Measurements from ENCODE around the gene TMEM62. TPM values are rescaled to one million over a fixed set of nuclear protein-coding genes. Genes with fewer than 3 reads are reported as not detected.

TMEM62 gene
- total and polyA plus RNA-seq, 9 of the 15 experiments (the other 6 are each of a cell fraction or from before 2014, with no cell fraction given) = 4.4 to 16.6 (median 11.1) TPM

DNA sequence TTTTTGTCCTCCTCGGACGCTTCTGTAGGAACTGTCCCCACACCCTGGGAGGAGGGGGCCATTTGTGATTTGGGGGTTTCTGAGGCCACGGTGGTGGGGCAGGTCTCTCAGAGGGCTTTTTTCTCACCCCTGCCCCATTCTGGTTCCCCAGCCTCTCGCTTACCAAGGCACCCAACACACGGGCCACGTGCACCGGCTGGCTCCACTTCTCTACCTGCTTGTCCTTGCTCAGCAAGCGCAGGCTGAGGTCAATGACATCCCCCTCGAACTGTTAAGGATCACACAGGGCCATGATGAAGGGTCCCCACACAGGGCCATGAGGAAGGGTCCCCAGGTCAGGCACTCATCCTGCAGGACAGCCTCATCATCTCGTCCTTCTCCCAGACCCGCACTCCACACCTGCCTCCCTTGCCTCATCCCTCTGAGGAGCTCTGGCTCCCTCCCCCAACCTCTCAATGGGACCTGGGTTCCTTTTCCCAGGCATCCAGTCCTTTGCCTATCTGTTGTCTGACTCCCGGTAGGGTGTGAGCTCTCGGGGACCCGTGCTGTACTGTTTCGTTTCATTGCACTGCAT is 76.9 kb downstream of the TMEM62 start:
- 54% methylated on average over 15 of the region's 15 CpGs for WGBS (ENCODE audit: insufficient coverage, low coverage, missing lambda C conversion rate)
- intact Hi-C loops (cut with micrococcal nuclease) = no loop called here
- POLR2A ChIA-PET = interaction anchor here (1.1 kb wide), 1 partner anchor 10 kb away, joined by 4 read pairs; the partner anchor contains the start of gene EPB42
- H3K27me3 ChIP-seq (ENCODE audit: control insufficient read depth in 2 of 2, insufficient read depth in 2 of 2, low read length in 2 of 2) = peaks cover 0 to 8% of the 10 kb centered on the region in 2 experiments; a peak in 1 of 5 replicates
- BruUV-seq (replicated peaks) = no TSS peak
- H2AFZ ChIP-seq (ENCODE audit: low read depth, low read length) = peak overlapping the region; percentile 42
- ATAC-seq (no peak), DNase-seq (ENCODE audit: extremely low read depth in 1 of 4, low spot score in 3 of 4) (no peak), FAIRE-seq (peak; percentile 67)
- H3K9me1 ChIP-seq (ENCODE audit: control insufficient read depth, insufficient read depth, low read length) = no peaks in the 10 kb centered on the region
- no peaks in the 10 kb centered on the region for H3K36me3 ChIP-seq (ENCODE audit: control insufficient read depth, insufficient read depth, low read length)
- no peaks in the 10 kb centered on the region for H3K9me3 ChIP-seq (replicated peaks; ENCODE audit: control insufficient read depth, insufficient read depth, low read depth, low read length)
- no peaks in the 10 kb centered on the region for H4K20me1 ChIP-seq (replicated peaks; ENCODE audit: control insufficient read depth, insufficient read depth, low read length)
- peak overlapping the region in 1 of 2 experiments; percentile 32; a peak in 1 of 4 replicates for H3K9ac ChIP-seq (ENCODE audit: insufficient read depth in 1 of 2, low read depth in 2 of 2, low read length in 2 of 2)
- TF ChIP-seq ZNF561 (CRISPR knock-in tag; conservative IDR thresholded peaks at IDR 0.05) (no peak), ZNF76 (CRISPR knock-in tag; IDR thresholded peaks at IDR 0.05; ENCODE audit: borderline replicate concordance) (no peak), RBM25 (IDR thresholded peaks at IDR 0.05; ENCODE audit: low read depth, low read length, severe bottlenecking) (no peak), CGGBP1 (CRISPR knock-in tag; IDR thresholded peaks at IDR 0.05) (no peak)
- H3K79me2 ChIP-seq (ENCODE audit: control insufficient read depth, insufficient read depth, low read length) = no peaks in the 10 kb centered on the region
- H3K4me1 ChIP-seq (replicated peaks in 1 of 2; ENCODE audit: control insufficient read depth in 2 of 2, insufficient read depth in 2 of 2, low read length in 2 of 2) = peaks cover 0 to 13% of the 10 kb centered on the region in 2 experiments; a peak in 3 of 5 replicates
- H3K4me2 ChIP-seq (ENCODE audit: insufficient read depth, low read length) = no peak overlapping the region
- CTCF ChIA-PET (ENCODE audit: low intra/inter-chr PET ratio) = no interaction called here
- in situ Hi-C loops (cut with MboI) = no loop called here
- no peak overlapping the region for H3K4me3 ChIP-seq
- no peak overlapping the region for H3K27ac ChIP-seq (ENCODE audit: extremely low read depth, low read depth, low read length)

DNA sequence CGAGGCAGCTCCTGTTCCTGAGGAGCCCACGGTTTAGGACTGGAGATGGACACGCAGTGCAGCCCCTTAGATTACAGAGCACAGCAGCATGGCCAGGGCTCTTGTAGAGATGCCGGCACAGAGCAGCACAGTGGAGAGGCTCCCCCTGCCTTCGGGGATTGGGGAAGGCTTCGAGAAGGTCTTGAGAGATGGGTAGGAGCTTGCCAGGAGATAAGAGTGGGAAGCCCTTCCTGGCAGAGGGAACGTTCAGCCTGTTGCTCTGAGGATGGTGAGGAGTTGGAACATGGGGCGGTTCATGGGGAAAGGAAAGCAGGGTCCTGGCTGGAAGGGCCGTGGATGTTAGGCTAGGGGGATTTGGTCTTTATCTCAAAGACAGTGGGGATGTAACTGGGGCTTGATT is 77.4 kb downstream of the TMEM62 start:
- no TSS peak for BruUV-seq (replicated peaks)

More for the DNA sequence above, 77.4 kb downstream of the TMEM62 start:
- no peak for FAIRE-seq
- peak; percentile 38; the same call in 2 of the 3 replicates for ATAC-seq
- in situ Hi-C loops (cut with MboI) (no loop called here), intact Hi-C loops (cut with micrococcal nuclease) (no loop called here)
- Histone ChIP-seq H3K9me1 (ENCODE audit: control insufficient read depth, insufficient read depth, low read length) (no peaks in the 10 kb centered on the region), H4K20me1 (replicated peaks; ENCODE audit: control insufficient read depth, insufficient read depth, low read length) (no peaks in the 10 kb centered on the region), H3K9ac (ENCODE audit: insufficient read depth in 1 of 2, low read depth in 2 of 2, low read length in 2 of 2) (peak overlapping the region in 1 of 2 experiments; percentile 32; a peak in 1 of 4 replicates), H3K4me1 (replicated peaks in 1 of 2; ENCODE audit: control insufficient read depth in 2 of 2, insufficient read depth in 2 of 2, low read length in 2 of 2) (peaks cover 0 to 13% of the 10 kb centered on the region in 2 experiments; a peak in 3 of 5 replicates), H3K27me3 (ENCODE audit: control insufficient read depth in 2 of 2, insufficient read depth in 2 of 2, low read length in 2 of 2) (peaks cover 0 to 8% of the 10 kb centered on the region in 2 experiments; a peak in 1 of 5 replicates), H3K4me2 (ENCODE audit: insufficient read depth, low read length) (no peak overlapping the region), H3K9me3 (replicated peaks; ENCODE audit: control insufficient read depth, insufficient read depth, low read depth, low read length) (no peaks in the 10 kb centered on the region), H3K27ac (ENCODE audit: extremely low read depth, low read depth, low read length) (no peak overlapping the region), H2AFZ (ENCODE audit: low read depth, low read length) (peak overlapping the region; percentile 42; the same call in 1 of the 2 replicates), H3K4me3 (no peak overlapping the region), H3K79me2 (ENCODE audit: control insufficient read depth, insufficient read depth, low read length) (no peaks in the 10 kb centered on the region), H3K36me3 (ENCODE audit: control insufficient read depth, insufficient read depth, low read length) (no peaks in the 10 kb centered on the region)
- ChIA-PET CTCF (ENCODE audit: low intra/inter-chr PET ratio) (no interaction called here), POLR2A (interaction anchor here (1.1 kb wide), 1 partner anchor 10 kb away, joined by 4 read pairs; the partner anchor contains the start of gene EPB42)
- 30% methylated on average over 9 of the region's 9 CpGs for WGBS (ENCODE audit: insufficient coverage, low coverage, missing lambda C conversion rate)
- DNase-seq (ENCODE audit: extremely low read depth in 1 of 4, low spot score in 3 of 4) = peak in 1 of 4 experiments; percentile 22

Data from K562 (cell line).